Uterus (tissue), 4 donors: Measurements from ENCODE around the gene DDX41. TPM values are rescaled to one million over a fixed set of nuclear protein-coding genes. Genes with fewer than 3 reads are reported as not detected.

ENCODE experiments used
- DNase-seq, 2 donors: peaks; one replicate each; pipeline ENCODE4 v3.0.0-alpha.2; 2019 to 2020
- H3K27ac ChIP-seq, 2 donors: fragments of 200-600 bp; sonication (generic); 1 replicate in 1 of 2; 2 replicates in 1 of 2; pipeline ENCODE4 v1.5.1; 2016 to 2018
- H3K27me3 ChIP-seq, 2 donors: fragments of 200-600 bp; sonication (generic); one replicate each; pipeline ENCODE4 v1.5.1; 2018 to 2019; ENCODE audit warnings: control low read depth in 1 of 2
- H3K36me3 ChIP-seq, 2 donors: fragments of 200-600 bp; sonication (generic); one replicate each; pipeline ENCODE4 v1.5.1; 2019; ENCODE audit warnings: control low read depth in 1 of 2
- H3K4me1 ChIP-seq, 2 donors: fragments of 200-600 bp; sonication (generic); one replicate each; pipeline ENCODE4 v1.5.1; 2018 to 2019; ENCODE audit warnings: control low read depth in 1 of 2
- H3K4me3 ChIP-seq, 2 donors: fragments of 200-600 bp; sonication (generic); 1 replicate in 1 of 2; 2 replicates in 1 of 2; pipeline ENCODE4 v1.5.1; 2018 to 2019; ENCODE audit warnings: mild to moderate bottlenecking in 1 of 2
- H3K9me3 ChIP-seq, 2 donors: fragments of 200-600 bp; sonication (generic); one replicate each; pipeline ENCODE4 v1.5.1; 2019; ENCODE audit warnings: control low read depth in 1 of 2
- POLR2A ChIP-seq, 2 donors: fragments of 450-650 bp; IDR thresholded peaks; one replicate each; pipeline ENCODE4 v1.6.1; 2016; ENCODE audit warnings: antibody characterized with exemption in 2 of 2, mild to moderate bottlenecking in 1 of 2, moderate library complexity in 1 of 2
- intact Hi-C: fragments of 100-400 bp; cut with DNase I; formaldehyde crosslinking; loops from one replicate; pipeline ENCODE4 v1.15.1; 2023; ENCODE audit warnings: low total_unique reads
- total RNA-seq, 4 donors: library from RNA; depleted of rRNA in 3 of 4; stranded (reverse); fragments of >200 nt in 3 of 4; gene quantifications; one replicate each; pipeline versions ENCODE4 v1.1.0 to v1.2.4, GENCODE V29; 2014 to 2023
- TF ChIP-seq, protein P1 (sequence below), 4 experiments: fragments of 200-600 bp in 2 of 4; fragments of 450-650 bp in 2 of 4; sonication (generic) in 2 of 4; IDR thresholded peaks; one replicate each; pipeline ENCODE4 v1.5.1; 2016 to 2019; ENCODE audit warnings: antibody characterized with exemption in 4 of 4, mild to moderate bottlenecking in 2 of 4, moderate library complexity in 1 of 4
- donor health status: DM: yes; HTN: yes; CAD: no.

The DDX41 gene
- total RNA-seq, 4 donors from 2014 or later, result 61.0 to 146 (median 95.6) TPM

DNA sequence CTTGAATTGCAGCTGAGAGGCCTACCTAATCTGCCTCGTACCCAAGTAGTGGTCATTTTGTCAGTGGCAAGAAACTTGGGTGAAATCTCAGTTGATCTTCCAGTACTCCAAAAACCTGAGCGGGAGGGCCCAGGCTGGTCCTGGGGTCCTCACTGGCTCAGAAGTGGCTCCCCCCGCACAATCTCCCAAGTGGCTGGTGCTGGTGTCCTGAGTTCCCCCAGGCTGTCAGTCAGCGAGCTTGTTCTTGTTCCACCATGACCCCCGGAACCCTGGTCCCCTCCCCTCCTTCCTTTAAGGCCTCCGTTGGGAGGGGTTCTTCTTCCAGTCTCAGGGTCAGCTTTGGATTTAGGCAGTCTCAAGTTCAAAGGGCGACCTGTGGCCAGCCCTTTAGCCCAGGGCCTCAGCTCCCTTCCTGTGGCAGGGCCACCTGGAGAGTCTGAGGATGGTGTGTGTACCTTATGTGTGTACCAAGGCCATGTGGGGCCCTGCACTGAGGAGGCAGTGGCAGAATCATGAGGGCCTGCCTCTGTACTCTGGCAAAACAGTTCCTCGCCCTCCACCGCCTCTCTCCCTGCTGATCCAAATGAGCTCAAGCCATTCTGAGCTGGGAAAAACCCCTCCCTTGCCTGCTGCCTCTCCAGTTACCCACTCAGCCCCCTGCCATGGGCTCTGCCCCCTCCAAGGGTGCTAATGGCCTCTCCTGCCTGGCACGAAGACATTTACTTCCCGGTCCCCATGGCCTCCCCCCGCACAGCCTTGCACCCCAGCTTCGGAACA, 38.9 kb downstream of the DDX41 start:
- TF ChIP-seq POLR2A (IDR thresholded peaks at IDR 0.05), result no peak
- TF ChIP-seq, protein P1, sequence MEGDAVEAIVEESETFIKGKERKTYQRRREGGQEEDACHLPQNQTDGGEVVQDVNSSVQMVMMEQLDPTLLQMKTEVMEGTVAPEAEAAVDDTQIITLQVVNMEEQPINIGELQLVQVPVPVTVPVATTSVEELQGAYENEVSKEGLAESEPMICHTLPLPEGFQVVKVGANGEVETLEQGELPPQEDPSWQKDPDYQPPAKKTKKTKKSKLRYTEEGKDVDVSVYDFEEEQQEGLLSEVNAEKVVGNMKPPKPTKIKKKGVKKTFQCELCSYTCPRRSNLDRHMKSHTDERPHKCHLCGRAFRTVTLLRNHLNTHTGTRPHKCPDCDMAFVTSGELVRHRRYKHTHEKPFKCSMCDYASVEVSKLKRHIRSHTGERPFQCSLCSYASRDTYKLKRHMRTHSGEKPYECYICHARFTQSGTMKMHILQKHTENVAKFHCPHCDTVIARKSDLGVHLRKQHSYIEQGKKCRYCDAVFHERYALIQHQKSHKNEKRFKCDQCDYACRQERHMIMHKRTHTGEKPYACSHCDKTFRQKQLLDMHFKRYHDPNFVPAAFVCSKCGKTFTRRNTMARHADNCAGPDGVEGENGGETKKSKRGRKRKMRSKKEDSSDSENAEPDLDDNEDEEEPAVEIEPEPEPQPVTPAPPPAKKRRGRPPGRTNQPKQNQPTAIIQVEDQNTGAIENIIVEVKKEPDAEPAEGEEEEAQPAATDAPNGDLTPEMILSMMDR (IDR thresholded peaks at IDR 0.05), result no peak

DNA sequence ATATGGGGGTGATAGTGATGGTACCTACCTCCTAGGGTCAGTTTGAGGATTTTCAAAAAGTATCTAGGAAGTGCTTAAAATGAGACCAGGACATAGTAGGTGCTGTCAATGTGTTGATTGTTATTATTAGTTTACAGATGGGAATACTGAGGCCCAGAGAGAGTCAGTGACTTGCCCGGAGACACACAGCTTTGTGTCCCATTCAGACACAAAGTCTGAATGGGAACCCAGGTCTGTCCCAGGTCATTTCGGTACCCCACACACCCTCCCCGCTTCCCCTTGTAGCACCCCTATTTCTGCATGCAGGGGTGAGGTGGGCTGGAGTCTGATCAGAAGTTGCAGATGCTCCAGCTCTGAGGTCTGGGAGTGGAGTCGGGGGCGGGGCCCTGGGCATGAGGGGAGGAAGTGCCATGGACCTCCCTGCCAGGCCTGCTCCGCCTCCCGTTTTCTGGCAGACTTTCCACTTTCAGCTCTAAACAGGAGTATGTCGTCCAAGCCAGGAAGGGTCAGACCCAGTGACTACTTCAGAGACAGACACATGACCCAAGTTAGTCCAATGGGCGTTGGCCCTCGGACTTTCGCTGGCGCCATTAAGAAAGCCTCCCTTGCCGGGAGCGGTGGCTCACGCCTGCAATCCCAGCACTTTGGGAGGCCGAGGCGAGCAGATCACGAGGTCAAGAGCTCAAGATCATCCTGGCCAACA, 40.1 kb downstream of the DDX41 start:
- Histone ChIP-seq H3K4me3 (no peak overlapping the region), H3K27ac (peak overlapping the region; percentile 77 to 86), H3K27me3 (no peaks in the 10 kb centered on the region), H3K4me1 (peaks cover 0 to 30% of the 10 kb centered on the region in 2 donors), H3K9me3 (no peaks in the 10 kb centered on the region), H3K36me3 (no peaks in the 10 kb centered on the region)
- intact Hi-C loops, result no loop called here
- TF ChIP-seq, protein P1 (IDR thresholded peaks at IDR 0.05), result no peak
- TF ChIP-seq POLR2A (IDR thresholded peaks at IDR 0.05), result peak in 1 of 2 donors; percentile 22
- DNase-seq, result peak; percentile 79 to 88

More for the DNA sequence above, 38.9 kb downstream of the DDX41 start:
- H3K4me1 ChIP-seq, result peaks cover 0 to 24% of the 10 kb centered on the region in 2 donors
- intact Hi-C loops, result no loop called here
- peak in 1 of 2 donors; percentile 30 for DNase-seq
- peak overlapping the region; percentile 77 to 86 for H3K27ac ChIP-seq
- H3K4me3 ChIP-seq, result no peak overlapping the region
- no peaks in the 10 kb centered on the region for H3K9me3 ChIP-seq
- no peaks in the 10 kb centered on the region for H3K36me3 ChIP-seq
- H3K27me3 ChIP-seq, result no peaks in the 10 kb centered on the region

- Histone ChIP-seq H3K9me3 (no peaks in the 10 kb centered on the region), H3K4me1 (peaks cover 0 to 37% of the 10 kb centered on the region in 2 donors), H3K36me3 (no peaks in the 10 kb centered on the region), H3K27me3 (no peaks in the 10 kb centered on the region), H3K4me3 (no peak overlapping the region), H3K27ac (peak overlapping the region; percentile 39 to 86)
- peak in 1 of 2 donors; percentile 31 for DNase-seq
- intact Hi-C loops, result no loop called here
- TF ChIP-seq, protein P1 (IDR thresholded peaks at IDR 0.05), result no peak
- no peak for TF ChIP-seq POLR2A (IDR thresholded peaks at IDR 0.05)
These were observed 41.0 kb downstream of the DDX41 start for GRCh38 chr5:177475563-177476427.

DNA sequence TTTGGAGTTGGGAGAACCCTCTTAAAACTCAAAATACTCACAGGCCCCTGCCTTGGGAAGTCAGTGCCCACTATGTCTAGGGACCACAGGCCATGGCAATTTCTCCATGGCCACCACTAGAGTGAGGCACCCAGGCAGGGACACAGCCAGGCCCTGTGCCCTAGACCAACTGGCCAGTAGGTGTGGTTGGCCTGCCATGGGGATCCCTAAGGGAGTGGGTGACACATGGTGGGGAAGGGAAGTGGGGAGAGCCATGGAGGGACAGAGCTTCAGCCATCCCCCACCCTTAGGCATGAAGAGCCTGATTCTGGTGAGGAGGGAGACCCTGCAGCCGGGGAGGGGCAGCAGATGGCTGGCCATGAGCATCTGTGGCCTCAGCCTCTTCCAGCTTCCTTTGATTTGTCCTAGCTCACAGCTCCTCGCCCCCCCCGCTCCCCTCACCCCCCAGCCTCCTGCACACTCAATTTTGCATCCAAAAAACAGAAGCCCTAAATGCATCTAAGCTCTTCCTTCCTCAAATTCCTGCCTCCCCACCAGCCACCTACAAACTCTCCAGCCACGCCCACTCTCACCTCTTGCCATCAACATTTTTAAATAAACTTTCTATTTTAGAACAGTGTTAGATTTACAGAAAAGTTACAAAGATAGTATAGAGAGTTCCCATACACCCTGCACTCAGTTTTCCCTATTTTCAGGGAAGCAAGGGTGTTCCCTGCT, 41.8 kb downstream of the DDX41 start:
- no peaks in the 10 kb centered on the region for H3K9me3 ChIP-seq
- TF ChIP-seq POLR2A (IDR thresholded peaks at IDR 0.05), result no peak
- TF ChIP-seq, protein P1 (IDR thresholded peaks at IDR 0.05), result no peak
- DNase-seq, result peak in 1 of 2 donors; percentile 25
- H3K36me3 ChIP-seq, result no peaks in the 10 kb centered on the region
- no peaks in the 10 kb centered on the region for H3K27me3 ChIP-seq
- intact Hi-C loops, result no loop called here
- peaks cover 0 to 37% of the 10 kb centered on the region in 2 donors for H3K4me1 ChIP-seq
- no peak overlapping the region for H3K4me3 ChIP-seq
- peak overlapping the region; percentile 39 to 86 for H3K27ac ChIP-seq
